ENCODE measurements around the gene SNX33. TPM values are rescaled to one million over a fixed set of nuclear protein-coding genes. Genes with fewer than 3 reads are reported as not detected.

The SNX33 gene, protein sequence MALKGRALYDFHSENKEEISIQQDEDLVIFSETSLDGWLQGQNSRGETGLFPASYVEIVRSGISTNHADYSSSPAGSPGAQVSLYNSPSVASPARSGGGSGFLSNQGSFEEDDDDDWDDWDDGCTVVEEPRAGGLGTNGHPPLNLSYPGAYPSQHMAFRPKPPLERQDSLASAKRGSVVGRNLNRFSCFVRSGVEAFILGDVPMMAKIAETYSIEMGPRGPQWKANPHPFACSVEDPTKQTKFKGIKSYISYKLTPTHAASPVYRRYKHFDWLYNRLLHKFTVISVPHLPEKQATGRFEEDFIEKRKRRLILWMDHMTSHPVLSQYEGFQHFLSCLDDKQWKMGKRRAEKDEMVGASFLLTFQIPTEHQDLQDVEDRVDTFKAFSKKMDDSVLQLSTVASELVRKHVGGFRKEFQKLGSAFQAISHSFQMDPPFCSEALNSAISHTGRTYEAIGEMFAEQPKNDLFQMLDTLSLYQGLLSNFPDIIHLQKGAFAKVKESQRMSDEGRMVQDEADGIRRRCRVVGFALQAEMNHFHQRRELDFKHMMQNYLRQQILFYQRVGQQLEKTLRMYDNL
- total RNA-seq: 25.5 and 40.4 TPM in 2 replicates

DNA sequence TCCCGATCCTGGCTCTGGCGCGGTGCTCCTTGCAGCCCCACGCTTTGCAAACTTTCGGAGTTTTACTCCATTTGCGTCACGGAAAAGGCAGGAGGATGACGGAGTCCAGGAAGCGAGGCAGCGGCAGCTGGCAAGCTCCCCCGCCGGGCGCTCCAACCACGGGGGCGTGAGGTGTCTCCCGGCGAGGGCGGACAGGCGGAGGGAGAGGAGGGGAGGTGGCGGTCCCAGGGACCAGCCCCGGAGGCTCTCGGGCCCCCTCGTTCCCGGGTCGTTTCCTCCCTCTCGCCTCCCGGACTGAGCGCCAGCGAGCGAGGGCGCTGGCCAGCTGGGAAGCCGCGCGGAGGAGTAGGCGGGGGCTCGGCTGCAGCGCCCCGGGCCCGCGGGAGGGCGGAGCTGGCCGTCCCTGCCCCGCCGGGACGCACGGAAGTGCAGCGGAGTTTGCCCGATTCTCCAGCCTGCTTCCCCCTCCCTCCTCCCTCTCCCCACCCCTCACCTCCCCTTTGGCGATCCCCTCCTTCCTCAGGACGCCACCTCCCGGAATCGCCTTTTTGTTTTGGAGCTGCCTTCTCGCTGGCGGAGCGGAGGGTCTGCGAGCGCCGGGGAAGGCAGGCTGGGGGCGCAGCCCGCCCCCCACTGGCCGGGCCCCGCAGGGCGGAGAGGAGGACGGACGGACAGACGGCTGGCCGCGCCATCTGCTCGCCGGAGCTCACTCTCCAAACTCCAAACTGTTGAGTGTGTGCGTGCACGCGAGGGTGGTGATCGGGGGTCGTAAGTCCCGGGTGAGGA is at the start of gene SNX33:
Gene SNX33 (plus strand): TSS at position 543 of the 786 bp plus-strand sequence. CDS start 1,191 bp downstream, outside the sequence.

DNA sequence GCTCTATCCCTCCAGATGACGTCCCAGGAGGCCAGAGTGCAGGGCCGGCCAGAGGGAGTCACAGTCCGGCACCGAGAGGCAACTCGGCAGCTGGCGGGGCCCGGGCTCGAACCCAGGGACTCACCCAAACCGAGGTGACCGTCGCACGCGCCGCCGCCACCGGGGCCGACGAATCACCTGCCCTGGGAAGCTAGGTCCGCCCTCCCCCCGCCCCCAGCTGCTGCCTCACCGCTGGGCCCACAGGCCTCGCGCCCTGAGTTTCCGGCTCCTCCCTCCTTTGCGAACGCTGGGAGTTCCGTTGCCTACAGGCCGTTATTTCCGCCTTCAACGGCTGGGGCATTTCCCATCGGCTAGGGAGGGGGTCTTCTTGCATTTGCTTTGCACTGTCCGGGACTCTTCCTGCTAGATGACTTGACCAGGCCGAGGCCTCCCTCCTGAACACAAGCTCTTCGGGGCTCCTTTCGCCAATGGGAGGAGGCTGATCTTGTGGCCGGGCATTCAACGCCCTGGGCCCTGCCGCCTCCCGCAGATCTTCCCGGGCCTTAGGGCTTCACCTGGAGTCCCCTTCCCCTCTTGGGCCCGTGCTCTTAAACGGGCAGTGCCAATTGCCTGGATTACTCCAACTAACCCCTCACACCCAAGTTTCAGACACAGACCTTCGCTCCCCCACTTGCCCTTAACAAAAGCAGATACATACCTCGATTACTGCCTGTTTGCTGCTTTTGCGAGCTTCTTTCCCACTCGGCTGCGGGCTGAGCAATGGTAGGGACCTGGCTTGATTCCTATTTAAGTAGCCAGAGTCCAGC is 22.0 kb upstream of the SNX33 start, which contains the start of gene SNUPN:
Gene SNUPN (minus strand): TSS at position 184 of the 806 bp plus-strand sequence. CDS start 4,674 bp downstream, outside the sequence.

DNA sequence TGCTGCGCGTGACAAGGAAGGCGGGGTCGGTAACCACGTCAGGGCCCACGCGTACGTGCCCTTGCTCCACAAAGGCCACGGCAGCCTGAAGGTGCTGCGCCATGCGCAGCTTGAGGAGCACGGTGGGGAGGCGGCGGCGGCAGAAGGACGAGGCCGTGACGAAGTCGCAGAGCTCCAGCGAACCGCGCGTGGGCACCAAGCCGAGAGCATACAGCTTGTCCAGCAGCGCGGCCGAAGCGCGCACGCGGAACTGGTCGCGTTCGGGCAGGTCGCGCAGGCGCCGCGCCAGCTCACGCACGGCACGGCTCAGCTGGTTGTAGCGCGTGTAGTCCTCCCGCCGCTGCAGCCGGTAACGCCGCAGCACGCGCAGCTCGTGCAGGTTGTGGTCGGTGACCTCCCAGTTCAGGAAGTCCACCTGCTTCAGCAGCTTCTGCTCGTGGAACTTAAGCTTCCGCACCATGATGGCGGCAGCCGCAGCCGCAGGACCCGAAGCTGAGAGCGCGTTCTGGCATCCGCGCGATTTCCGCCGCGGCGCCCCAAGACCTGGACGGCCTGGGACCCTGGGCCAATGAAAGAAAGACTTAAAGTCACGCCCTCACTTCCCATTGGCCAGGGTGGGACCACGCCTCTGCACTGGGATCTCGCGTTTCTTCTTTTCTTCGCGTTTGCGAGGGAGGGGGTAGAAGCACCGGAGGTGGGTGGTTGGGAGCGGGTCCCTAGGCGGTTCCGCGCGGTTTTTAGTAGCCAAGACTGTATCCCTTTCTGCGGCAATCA is 7.8 kb upstream of the SNX33 start, which contains the start of gene IMP3:
Gene IMP3 (minus strand): TSS at position 516 of the 774 bp plus-strand sequence. CDS start 56 bp downstream, at position 460.

Other genes starting within 250 kb of the SNX33 start
- 35.3 and 43.7 TPM in 2 replicates for gene SIN3A, start 196.2 kb upstream of the SNX33 start, total RNA-seq
- 18.4 and 20.8 TPM in 2 replicates for gene PTPN9, start 68.6 kb upstream of the SNX33 start, total RNA-seq
- 15.7 and 15.8 TPM in 2 replicates for gene SNUPN, start 22.2 kb upstream of the SNX33 start, total RNA-seq
- 46.3 and 93.2 TPM in 2 replicates for gene IMP3, start 7.7 kb upstream of the SNX33 start, total RNA-seq
- gene CSPG4, start 64.9 kb downstream of the SNX33 start, total RNA-seq: 3.9 and 7.5 TPM in 2 replicates
- gene UBE2Q2, start 195.5 kb downstream of the SNX33 start, total RNA-seq: 57.2 and 60.5 TPM in 2 replicates